Vagina (tissue), 2 donors: ENCODE measurements around the gene MORC1.

Source experiments
- CTCF ChIP-seq, 3 experiments: fragments of 450-650 bp in 2 of 3; fragments of 200-600 bp in 1 of 3; sonication (generic) in 1 of 3; IDR thresholded peaks; one replicate each; pipeline ENCODE4 v1.5.1; 2017 to 2019; ENCODE audit warnings: antibody characterized with exemption in 3 of 3, mild to moderate bottlenecking in 2 of 3, moderate library complexity in 2 of 3
- POLR2A ChIP-seq, 2 donors: fragments of 450-650 bp; IDR thresholded peaks; one replicate each; pipeline ENCODE4 v1.6.1; 2017; ENCODE audit warnings: antibody characterized with exemption in 2 of 2, mild to moderate bottlenecking in 2 of 2, moderate library complexity in 2 of 2
- POLR2AphosphoS5 ChIP-seq, 2 donors: sonication (generic); formaldehyde crosslinking; IDR thresholded peaks; one replicate each; pipeline ENCODE4 v1.9.0; 2017; ENCODE audit warnings: antibody characterized with exemption in 2 of 2, mild to moderate bottlenecking in 2 of 2, low read depth in 1 of 2; ENCODE audit not compliant: insufficient read depth in 1 of 2

- TF ChIP-seq POLR2A (IDR thresholded peaks at IDR 0.05) (no peak), CTCF (IDR thresholded peaks at IDR 0.05) (no peak), POLR2AphosphoS5 (IDR thresholded peaks at IDR 0.05; ENCODE audit: insufficient read depth in 1 of 2, low read depth in 1 of 2) (no peak)
These were observed 171.3 kb downstream of the MORC1 start for GRCh38 chr3:108946292-108947285.
